Left ventricle myocardium inferior (tissue), 1 donor: ENCODE results near the gene CLIP3. TPM values are rescaled to one million over a fixed set of nuclear protein-coding genes. Genes with fewer than 3 reads are reported as not detected.

Source experiments
- DNase-seq: peaks from one replicate; pipeline ENCODE4 v3.0.0-alpha.2; 2020
- H3K27ac ChIP-seq: fragments of 200-600 bp; replicated peaks from 2 replicates; pipeline ENCODE4 v1.8.0; 2021
- H3K27me3 ChIP-seq: fragments of 200-600 bp; 2 replicates; pipeline ENCODE4 v1.8.0; 2021; ENCODE audit warnings: low read depth
- H3K36me3 ChIP-seq: fragments of 200-600 bp; 2 replicates; pipeline ENCODE4 v1.8.0; 2021
- H3K4me1 ChIP-seq: fragments of 200-600 bp; 2 replicates; pipeline ENCODE4 v1.8.0; 2021
- H3K4me3 ChIP-seq: fragments of 200-600 bp; 2 replicates; pipeline ENCODE4 v1.8.0; 2021; ENCODE audit warnings: mild to moderate bottlenecking, moderate library complexity
- H3K9me3 ChIP-seq: fragments of 200-600 bp; replicated peaks from 2 replicates; pipeline ENCODE4 v1.8.0; 2021
- CTCF ChIP-seq: fragments of 200-600 bp; IDR thresholded peaks from 2 replicates; pipeline ENCODE4 v1.8.0; 2021; ENCODE audit warnings: antibody characterized with exemption, mild to moderate bottlenecking, borderline replicate concordance
- intact Hi-C: fragments of 100-400 bp; cut with micrococcal nuclease; formaldehyde crosslinking; loops from one replicate; pipeline ENCODE4 v1.11.0; 2022
- long read RNA-seq: library from polyadenylated mRNA; unstranded; transcript quantifications from one replicate; pipeline ENCODE4 v2.0.0, GENCODE V29; 2021
- total RNA-seq: library from RNA; stranded (reverse); fragmentation: NEBNext Ultra II Directional; extraction: Animal tissue kit (Norgen Biotek cat#: 25700); gene quantifications from one replicate; pipeline ENCODE4 v1.2.1, GENCODE V29; 2021
- donor health status: DM: no; HTN: yes; CAD: no; lungs with severe emphysema.

Gene CLIP3
- 5.4 TPM for total RNA-seq
- long read RNA-seq, partial matches to known transcripts = 0 of 4 reads
- long read RNA-seq, other reads (novel, unspliced or antisense) = 1 of 4 reads

GRCh38 chr19:36032251-36033104 lies at the start of gene CLIP3:
TSS of gene CLIP3 (minus strand) at chr19:36032873. CDS start at chr19:36032357, 516 bp downstream.
- no peaks in the 10 kb centered on the region for H3K36me3 ChIP-seq
- peak; percentile 69 for DNase-seq
- peak within 1 kb of the TSS; percentile 39 for H3K27ac ChIP-seq
- H3K4me3 ChIP-seq = peak within 1 kb of the TSS; percentile 69
- no peaks in the 10 kb centered on the region for H3K9me3 ChIP-seq
- H3K27me3 ChIP-seq = peaks cover 7% of the 10 kb centered on the region
- H3K4me1 ChIP-seq = peaks cover 18% of the 10 kb centered on the region
- TF ChIP-seq CTCF = no peak
- intact Hi-C loops = no loop called here

GRCh38 chr19:36081894-36082293 lies 49.2 kb upstream of the CLIP3 start:
- Histone ChIP-seq H3K9me3 (no peaks in the 10 kb centered on the region), H3K27ac (no peak overlapping the region), H3K27me3 (no peaks in the 10 kb centered on the region), H3K4me3 (no peak overlapping the region), H3K36me3 (no peaks in the 10 kb centered on the region), H3K4me1 (peaks cover 4% of the 10 kb centered on the region)
- intact Hi-C loops = no loop called here
- no peak for DNase-seq
- no peak for TF ChIP-seq CTCF

GRCh38 chr19:36081385-36081784 lies 48.7 kb upstream of the CLIP3 start:
- no peak for DNase-seq
- Histone ChIP-seq H3K4me1 (peaks cover 4% of the 10 kb centered on the region), H3K27ac (no peak overlapping the region), H3K36me3 (no peaks in the 10 kb centered on the region), H3K27me3 (no peaks in the 10 kb centered on the region), H3K4me3 (no peak overlapping the region), H3K9me3 (no peaks in the 10 kb centered on the region)
- TF ChIP-seq CTCF = no peak
- intact Hi-C loops = no loop called here

- H3K9me3 ChIP-seq = no peaks in the 10 kb centered on the region
- no peaks in the 10 kb centered on the region for H3K27me3 ChIP-seq
- H3K27ac ChIP-seq = no peak overlapping the region
- no peak overlapping the region for H3K4me3 ChIP-seq
- no peak for DNase-seq
- peaks cover 4% of the 10 kb centered on the region for H3K4me1 ChIP-seq
- H3K36me3 ChIP-seq = no peaks in the 10 kb centered on the region
- intact Hi-C loops = no loop called here
- no peak for TF ChIP-seq CTCF
These were observed 46.8 kb upstream of the CLIP3 start for GRCh38 chr19:36079389-36079945.

- intact Hi-C loops = no loop called here
- Histone ChIP-seq H3K27ac (no peak overlapping the region), H3K9me3 (no peaks in the 10 kb centered on the region), H3K36me3 (no peaks in the 10 kb centered on the region), H3K27me3 (no peaks in the 10 kb centered on the region), H3K4me3 (no peak overlapping the region), H3K4me1 (peaks cover 3% of the 10 kb centered on the region)
- DNase-seq = no peak
- no peak for TF ChIP-seq CTCF
These were observed 40.6 kb upstream of the CLIP3 start for GRCh38 chr19:36073121-36073876.
